ENCODE results near the gene VWA3B. TPM values are rescaled to one million over a fixed set of nuclear protein-coding genes. Genes with fewer than 3 reads are reported as not detected.

Gene VWA3B
- polyA plus RNA-seq, 1 donor (not counting 4 experiments of a cell fraction or from before 2014, with no cell fraction given), result not detected

GRCh38 chr2:98177286-98177685 lies 90.3 kb downstream of the VWA3B start:
- Histone ChIP-seq H3K9me1 (ENCODE audit: control insufficient read depth, extremely low read depth, insufficient read depth, low read length) (no peaks in the 10 kb centered on the region), H2AFZ (ENCODE audit: control insufficient read depth, low read length) (no peak overlapping the region), H4K20me1 (ENCODE audit: control insufficient read depth, extremely low read depth, insufficient read depth, low read length) (no peaks in the 10 kb centered on the region), H3K27ac (ENCODE audit: control insufficient read depth, insufficient read depth, low read length) (no peak overlapping the region), H3K9ac (ENCODE audit: control insufficient read depth, extremely low read depth, insufficient read depth, low read length) (no peak overlapping the region), H3K4me1 (ENCODE audit: control insufficient read depth, extremely low read depth, insufficient read depth, low read length) (peaks cover 26% of the 10 kb centered on the region), H3K79me2 (ENCODE audit: control insufficient read depth, insufficient read depth, low read length) (no peaks in the 10 kb centered on the region), H3K4me2 (ENCODE audit: control insufficient read depth, extremely low read depth, insufficient read depth, low read depth, low read length) (no peak overlapping the region), H3K27me3 (ENCODE audit: control insufficient read depth, extremely low read depth, insufficient read depth, low read length) (no peaks in the 10 kb centered on the region), H3K4me3 (ENCODE audit: control insufficient read depth in 2 of 3, extremely low read depth in 1 of 3, insufficient read depth in 2 of 3, low read depth in 1 of 3, low read length in 3 of 3) (no peak overlapping the region), H3K36me3 (ENCODE audit: control insufficient read depth in 2 of 2, extremely low read depth in 1 of 2, insufficient read depth in 2 of 2, low read length in 2 of 2) (no peaks in the 10 kb centered on the region), H3K9me3 (ENCODE audit: control insufficient read depth, low read depth, low read length) (no peaks in the 10 kb centered on the region)
- DNase-seq (ENCODE audit: low read depth, low spot score), result no peak
- no peak for FAIRE-seq
- no peak for TF ChIP-seq CTCF (optimal IDR thresholded peaks at IDR 0.05 in 1 of 3, IDR thresholded peaks at IDR 0.05 in 1 of 3, conservative IDR thresholded peaks at IDR 0.05 in 1 of 3; ENCODE audit: extremely low read depth in 1 of 3, insufficient read depth in 2 of 3, low read length in 3 of 3)
- no peak for TF ChIP-seq EZH2 (IDR thresholded peaks at IDR 0.05; ENCODE audit: low read length)
- dilution Hi-C loops (cut with MboI; ENCODE audit: extremely low pct_ligation_motif_present, low sequenced_read_pairs), result no loop called here

- no peaks in the 10 kb centered on the region for H3K27me3 ChIP-seq (ENCODE audit: control insufficient read depth, extremely low read depth, insufficient read depth, low read length)
- no peak overlapping the region for H2AFZ ChIP-seq (ENCODE audit: control insufficient read depth, low read length)
- H3K9me1 ChIP-seq (ENCODE audit: control insufficient read depth, extremely low read depth, insufficient read depth, low read length), result no peaks in the 10 kb centered on the region
- TF ChIP-seq CTCF (optimal IDR thresholded peaks at IDR 0.05 in 1 of 3, IDR thresholded peaks at IDR 0.05 in 1 of 3, conservative IDR thresholded peaks at IDR 0.05 in 1 of 3; ENCODE audit: extremely low read depth in 1 of 3, insufficient read depth in 2 of 3, low read length in 3 of 3) (no peak), EZH2 (IDR thresholded peaks at IDR 0.05; ENCODE audit: low read length) (no peak)
- no peaks in the 10 kb centered on the region for H3K79me2 ChIP-seq (ENCODE audit: control insufficient read depth, insufficient read depth, low read length)
- dilution Hi-C loops (cut with MboI; ENCODE audit: extremely low pct_ligation_motif_present, low sequenced_read_pairs), result no loop called here
- FAIRE-seq (no peak), DNase-seq (ENCODE audit: low read depth, low spot score) (no peak)
- no peak overlapping the region for H3K9ac ChIP-seq (ENCODE audit: control insufficient read depth, extremely low read depth, insufficient read depth, low read length)
- H3K9me3 ChIP-seq (ENCODE audit: control insufficient read depth, low read depth, low read length), result no peaks in the 10 kb centered on the region
- peaks cover 26% of the 10 kb centered on the region for H3K4me1 ChIP-seq (ENCODE audit: control insufficient read depth, extremely low read depth, insufficient read depth, low read length)
- no peaks in the 10 kb centered on the region for H3K36me3 ChIP-seq (ENCODE audit: control insufficient read depth in 2 of 2, extremely low read depth in 1 of 2, insufficient read depth in 2 of 2, low read length in 2 of 2)
- no peaks in the 10 kb centered on the region for H4K20me1 ChIP-seq (ENCODE audit: control insufficient read depth, extremely low read depth, insufficient read depth, low read length)
- no peak overlapping the region for H3K4me2 ChIP-seq (ENCODE audit: control insufficient read depth, extremely low read depth, insufficient read depth, low read depth, low read length)
- H3K27ac ChIP-seq (ENCODE audit: control insufficient read depth, insufficient read depth, low read length), result no peak overlapping the region
- no peak overlapping the region for H3K4me3 ChIP-seq (ENCODE audit: control insufficient read depth in 2 of 3, extremely low read depth in 1 of 3, insufficient read depth in 2 of 3, low read depth in 1 of 3, low read length in 3 of 3)
Observed at GRCh38 chr2:98177986-98178385, 91.0 kb downstream of the VWA3B start.

Measured in keratinocyte (primary cell).